Mucosa of rectum (tissue), 2 donors: ENCODE measurements around the gene ABCD1.
A peak's percentile ranks its signal among the peaks of the same experiment; 100 is the strongest.

Experiments
- H3K27ac ChIP-seq, 2 donors: one replicate each; pipeline ENCODE4 v1.7.0; 2013; ENCODE audit warnings: inconsistent platforms in 2 of 2, low read depth in 2 of 2, low read length in 2 of 2
- H3K27me3 ChIP-seq, 2 donors: one replicate each; pipeline ENCODE4 v1.7.0; 2013; ENCODE audit warnings: low read length in 2 of 2; ENCODE audit not compliant: control insufficient read depth in 2 of 2, insufficient read depth in 2 of 2
- H3K36me3 ChIP-seq, 2 donors: one replicate each; pipeline ENCODE4 v1.7.0; 2013; ENCODE audit warnings: low read length in 2 of 2; ENCODE audit not compliant: control insufficient read depth in 2 of 2, insufficient read depth in 2 of 2
- H3K4me1 ChIP-seq, 2 donors: one replicate each; pipeline ENCODE4 v1.7.0; 2013; ENCODE audit warnings: low read length in 2 of 2, mild to moderate bottlenecking in 1 of 2; ENCODE audit not compliant: control insufficient read depth in 2 of 2, insufficient read depth in 2 of 2
- H3K4me3 ChIP-seq, 2 donors: one replicate each; pipeline ENCODE4 v1.7.0; 2013; ENCODE audit warnings: low read length in 2 of 2
- H3K9ac ChIP-seq, 2 donors: one replicate each; pipeline ENCODE4 v1.7.0; 2013; ENCODE audit warnings: low read length in 2 of 2, low read depth in 1 of 2, mild to moderate bottlenecking in 1 of 2
- H3K9me3 ChIP-seq, 2 donors: one replicate each; pipeline ENCODE4 v1.7.0; 2013; ENCODE audit warnings: low read length in 2 of 2; ENCODE audit not compliant: control insufficient read depth in 2 of 2
- donor health status: healthy.
- donor health status: Normal muscosa, but diverticular disease.

ABCD1 gene

GRCh38 chrX:153793291-153793690 lies 68.6 kb downstream of the ABCD1 start:
- H3K27ac ChIP-seq, result peak overlapping the region; percentile 92 to 95
- peak overlapping the region; percentile 80 for H3K4me3 ChIP-seq
- H3K27me3 ChIP-seq, result no peaks in the 10 kb centered on the region
- H3K36me3 ChIP-seq, result peaks cover 7 to 18% of the 10 kb centered on the region in 2 donors
- H3K4me1 ChIP-seq, result peaks cover 11 to 16% of the 10 kb centered on the region in 2 donors
- H3K9ac ChIP-seq, result peak overlapping the region; percentile 80 to 85
- H3K9me3 ChIP-seq, result no peaks in the 10 kb centered on the region
